Fibroblast of lung (primary cell): Measurements from ENCODE around the gene CYTH1. TPM values are rescaled to one million over a fixed set of nuclear protein-coding genes. Genes with fewer than 3 reads are reported as not detected.

ENCODE experiments used
- DNase-seq, 2 donors: peaks; one replicate each; pipeline versions ENCODE4 v3.0.0 to v3.0.0-alpha.2; 2010; ENCODE audit warnings: low read depth in 2 of 2
- H2AFZ ChIP-seq: 2 replicates; pipeline ENCODE4 v1.5.1; 2012; ENCODE audit warnings: low read length, control low read depth, inconsistent platforms
- H3K27ac ChIP-seq: 2 replicates; pipeline ENCODE4 v1.5.1; 2011; ENCODE audit warnings: low read length, control low read depth; ENCODE audit not compliant: insufficient read depth
- H3K27me3 ChIP-seq: 2 replicates; pipeline ENCODE4 v1.5.1; 2011; ENCODE audit warnings: mild to moderate bottlenecking, low read length; ENCODE audit not compliant: control insufficient read depth, insufficient read depth
- H3K36me3 ChIP-seq: 2 replicates; pipeline ENCODE4 v1.5.1; 2011; ENCODE audit warnings: low read length; ENCODE audit not compliant: control insufficient read depth, insufficient read depth
- H3K4me1 ChIP-seq: 2 replicates; pipeline ENCODE4 v1.5.1; 2011; ENCODE audit warnings: low read length; ENCODE audit not compliant: control insufficient read depth, insufficient read depth; ENCODE audit errors: extremely low read depth
- H3K4me2 ChIP-seq: 2 replicates; pipeline ENCODE4 v1.5.1; 2011; ENCODE audit warnings: low read length, control low read depth; ENCODE audit not compliant: insufficient read depth; ENCODE audit errors: extremely low read depth
- H3K4me3 ChIP-seq, 4 experiments: fragments of 200-600 bp in 1 of 4; sonication (generic) in 1 of 4; replicated peaks in 1 of 4; 2 replicates each; pipeline ENCODE4 v1.5.1; 2011 to 2016; ENCODE audit warnings: low read length in 4 of 4, low read depth in 3 of 4, mild to moderate bottlenecking in 3 of 4, control low read depth in 2 of 4, inconsistent platforms in 1 of 4, mixed read lengths in 1 of 4; ENCODE audit not compliant: insufficient read depth in 1 of 4; ENCODE audit errors: control extremely low read depth in 1 of 4
- H3K79me2 ChIP-seq: 2 replicates; pipeline ENCODE4 v1.5.1; 2012; ENCODE audit warnings: mild to moderate bottlenecking, low read length, inconsistent platforms; ENCODE audit not compliant: control insufficient read depth, insufficient read depth
- H3K9ac ChIP-seq: 2 replicates; pipeline ENCODE4 v1.5.1; 2011; ENCODE audit warnings: mild to moderate bottlenecking, low read length, control low read depth; ENCODE audit not compliant: insufficient read depth
- H3K9me3 ChIP-seq: 2 replicates; pipeline ENCODE4 v1.5.1; 2012; ENCODE audit warnings: low read depth, low read length; ENCODE audit not compliant: control insufficient read depth, insufficient read depth
- H4K20me1 ChIP-seq: 2 replicates; pipeline ENCODE4 v1.5.1; 2011; ENCODE audit warnings: low read length; ENCODE audit not compliant: control insufficient read depth, insufficient read depth; ENCODE audit errors: extremely low read depth
- EZH2 ChIP-seq: IDR thresholded peaks from 2 replicates; pipeline ENCODE4 v1.5.1; 2012; ENCODE audit warnings: low read length, control low read depth, mild to moderate bottlenecking; ENCODE audit errors: missing control alignments
- polyA plus RNA-seq, 2 donors: library from polyadenylated mRNA; depleted of rRNA in 1 of 2; stranded (reverse) in 1 of 2; unstranded in 1 of 2; fragments of >200 nt; gene quantifications; 2 replicates each; pipeline ENCODE4 v1.2.1, GENCODE V29; 2011 to 2012; ENCODE audit warnings: missing spikeins in 1 of 2
- total RNA-seq: library from RNA; depleted of rRNA; stranded (reverse); fragments of >200 nt; gene quantifications from 2 replicates; pipeline ENCODE4 v1.2.1, GENCODE V29; 2014
- TF ChIP-seq, protein P1 (sequence below), 2 donors: IDR thresholded peaks in 1 of 2; conservative IDR thresholded peaks in 1 of 2; 1 replicate in 1 of 2; 2 replicates in 1 of 2; pipeline ENCODE4 v1.5.1; 2011 to 2012; ENCODE audit warnings: low read length in 2 of 2, control low read depth in 1 of 2, inconsistent platforms in 1 of 2, low read depth in 1 of 2, mild to moderate bottlenecking in 1 of 2

The CYTH1 gene
- total and polyA plus RNA-seq, 2 donors (not counting 1 experiment from before 2014, with no cell fraction given): 8.9 to 9.9 TPM

DNA sequence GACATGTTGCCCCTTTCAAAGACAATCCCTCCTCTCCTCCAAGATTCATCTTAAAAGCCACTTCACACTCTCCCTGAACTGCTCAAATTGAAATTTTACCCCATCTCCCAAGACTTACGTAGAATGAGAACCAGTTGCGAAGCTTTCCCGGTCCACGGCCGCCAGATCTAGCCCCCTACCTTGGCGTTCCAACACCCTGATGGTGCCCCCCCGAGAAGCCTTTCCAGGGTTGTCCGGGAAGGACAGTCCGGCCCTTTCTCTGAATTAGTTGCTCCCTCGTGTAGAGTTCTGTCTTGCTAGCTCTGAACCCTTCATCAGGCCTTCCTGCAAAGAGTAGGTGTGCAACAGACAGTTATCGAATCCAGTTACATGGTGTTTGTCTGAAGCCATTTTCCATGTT is 144.9 kb downstream of the CYTH1 start:
- DNase-seq: no peak
- Histone ChIP-seq H3K4me1 (no peaks in the 10 kb centered on the region), H3K4me3 (no peak overlapping the region), H3K9me3 (no peaks in the 10 kb centered on the region), H3K79me2 (no peaks in the 10 kb centered on the region), H4K20me1 (no peaks in the 10 kb centered on the region), H3K4me2 (no peak overlapping the region), H3K9ac (no peak overlapping the region), H3K27ac (no peak overlapping the region), H3K36me3 (no peaks in the 10 kb centered on the region), H2AFZ (no peak overlapping the region), H3K27me3 (peaks cover 4% of the 10 kb centered on the region)
- TF ChIP-seq, protein P1, sequence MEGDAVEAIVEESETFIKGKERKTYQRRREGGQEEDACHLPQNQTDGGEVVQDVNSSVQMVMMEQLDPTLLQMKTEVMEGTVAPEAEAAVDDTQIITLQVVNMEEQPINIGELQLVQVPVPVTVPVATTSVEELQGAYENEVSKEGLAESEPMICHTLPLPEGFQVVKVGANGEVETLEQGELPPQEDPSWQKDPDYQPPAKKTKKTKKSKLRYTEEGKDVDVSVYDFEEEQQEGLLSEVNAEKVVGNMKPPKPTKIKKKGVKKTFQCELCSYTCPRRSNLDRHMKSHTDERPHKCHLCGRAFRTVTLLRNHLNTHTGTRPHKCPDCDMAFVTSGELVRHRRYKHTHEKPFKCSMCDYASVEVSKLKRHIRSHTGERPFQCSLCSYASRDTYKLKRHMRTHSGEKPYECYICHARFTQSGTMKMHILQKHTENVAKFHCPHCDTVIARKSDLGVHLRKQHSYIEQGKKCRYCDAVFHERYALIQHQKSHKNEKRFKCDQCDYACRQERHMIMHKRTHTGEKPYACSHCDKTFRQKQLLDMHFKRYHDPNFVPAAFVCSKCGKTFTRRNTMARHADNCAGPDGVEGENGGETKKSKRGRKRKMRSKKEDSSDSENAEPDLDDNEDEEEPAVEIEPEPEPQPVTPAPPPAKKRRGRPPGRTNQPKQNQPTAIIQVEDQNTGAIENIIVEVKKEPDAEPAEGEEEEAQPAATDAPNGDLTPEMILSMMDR (conservative IDR thresholded peaks at IDR 0.05 in 1 of 2, IDR thresholded peaks at IDR 0.05 in 1 of 2; ENCODE audit: low read depth in 1 of 2, low read length in 2 of 2): no peak
- TF ChIP-seq EZH2: no peak

DNA sequence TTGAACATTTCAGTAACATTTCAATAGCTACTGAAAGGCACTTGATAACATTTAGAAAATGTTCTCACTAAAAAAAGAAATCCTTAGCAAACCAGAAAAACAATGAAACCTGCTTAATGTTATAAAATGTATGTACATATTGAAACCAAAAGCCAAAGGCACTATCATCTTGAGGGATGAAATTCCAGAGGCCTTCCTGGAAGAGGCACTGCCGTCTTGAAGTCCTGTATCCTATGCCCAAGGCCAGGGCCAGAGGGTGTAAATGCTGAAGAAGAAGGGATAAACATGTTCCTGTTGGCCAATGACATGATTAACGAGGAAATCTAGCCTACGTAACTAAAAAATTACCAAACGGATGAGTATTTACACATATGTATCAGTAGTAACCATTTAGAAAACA is 147.9 kb downstream of the CYTH1 start:
- H3K27ac ChIP-seq: no peak overlapping the region
- H2AFZ ChIP-seq: no peak overlapping the region
- no peak overlapping the region for H3K4me2 ChIP-seq
- H3K4me3 ChIP-seq: no peak overlapping the region
- H3K27me3 ChIP-seq: peaks cover 4% of the 10 kb centered on the region
- H3K4me1 ChIP-seq: no peaks in the 10 kb centered on the region
- no peaks in the 10 kb centered on the region for H3K79me2 ChIP-seq
- DNase-seq: no peak
- H3K9me3 ChIP-seq: no peaks in the 10 kb centered on the region
- TF ChIP-seq, protein P1 (conservative IDR thresholded peaks at IDR 0.05 in 1 of 2, IDR thresholded peaks at IDR 0.05 in 1 of 2; ENCODE audit: low read depth in 1 of 2, low read length in 2 of 2): no peak
- no peak for TF ChIP-seq EZH2
- H3K9ac ChIP-seq: no peak overlapping the region
- no peaks in the 10 kb centered on the region for H3K36me3 ChIP-seq
- no peaks in the 10 kb centered on the region for H4K20me1 ChIP-seq

DNA sequence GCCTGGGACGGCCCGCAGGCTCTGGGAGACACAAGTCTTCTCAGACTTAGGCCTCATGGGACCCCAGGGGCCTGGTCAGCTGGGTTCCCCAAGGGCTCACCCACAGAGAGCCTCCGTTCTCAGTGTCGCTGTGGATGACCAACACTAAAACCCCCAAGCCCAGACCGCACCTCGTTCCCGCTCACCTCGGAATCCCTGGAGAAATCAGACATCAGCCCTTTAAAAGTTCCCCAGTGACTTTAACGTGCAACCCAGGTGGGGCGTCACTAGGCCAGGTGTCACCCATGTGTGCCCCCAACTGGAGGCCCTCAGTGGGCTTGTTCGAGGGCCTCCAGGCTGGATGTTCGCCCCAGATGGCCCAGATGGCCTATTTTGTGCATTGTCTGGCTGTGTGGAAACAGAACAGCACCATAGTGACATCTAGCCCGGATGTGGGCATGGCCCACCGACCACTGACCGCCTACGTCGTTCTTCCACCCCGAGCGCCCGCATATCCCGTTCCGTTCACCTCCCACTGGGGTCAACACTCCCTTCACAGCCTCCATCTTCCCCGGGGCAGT is 152.6 kb downstream of the CYTH1 start:
- Histone ChIP-seq H3K79me2 (no peaks in the 10 kb centered on the region), H3K9ac (no peak overlapping the region), H3K4me2 (no peak overlapping the region), H3K9me3 (no peaks in the 10 kb centered on the region), H2AFZ (no peak overlapping the region), H3K27ac (no peak overlapping the region), H3K36me3 (no peaks in the 10 kb centered on the region), H3K4me3 (no peak overlapping the region), H3K27me3 (no peaks in the 10 kb centered on the region), H3K4me1 (no peaks in the 10 kb centered on the region), H4K20me1 (no peaks in the 10 kb centered on the region)
- no peak for TF ChIP-seq EZH2
- TF ChIP-seq, protein P1 (conservative IDR thresholded peaks at IDR 0.05 in 1 of 2, IDR thresholded peaks at IDR 0.05 in 1 of 2; ENCODE audit: low read depth in 1 of 2, low read length in 2 of 2): no peak
- no peak for DNase-seq
